NOMO-1 treated with dmso at 0.1 percent for 144 hours (cell line): ENCODE data around the gene USP15.
"Not testable (repeated sequence)": the region's sequence is repeated elsewhere in the genome, so short reads cannot be mapped to it uniquely, and the experiment has no call there.

Source experiments
- DNase-seq: peaks from one replicate; lab custom pipeline; 2025; ENCODE audit not compliant: unreplicated experiment; lab: John Stamatoyannopoulos, UW

USP15 gene

GRCh38 chr12:62368430-62369223 lies 108.4 kb downstream of the USP15 start:
- not testable (repeated sequence) for DNase-seq

DNA sequence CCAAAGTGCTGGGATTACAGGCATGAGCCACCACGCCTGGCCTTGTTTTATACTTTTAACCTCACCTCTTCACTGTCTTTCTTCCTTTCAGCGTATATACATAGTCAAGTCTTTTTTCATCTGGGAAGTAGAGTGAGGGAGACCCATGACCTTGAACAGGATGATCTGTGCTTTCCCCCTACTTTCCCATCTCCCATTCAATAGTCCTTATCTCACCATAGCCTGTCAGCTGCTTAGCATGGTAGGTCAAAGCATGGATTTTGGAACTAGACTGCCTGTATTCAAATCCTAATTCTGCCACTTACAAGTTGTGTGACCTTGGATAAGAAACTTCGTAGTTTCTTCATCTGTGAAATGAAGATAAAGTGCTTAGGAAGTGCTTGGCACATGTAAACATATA lies 110.0 kb downstream of the USP15 start:
- DNase-seq: no peak

GRCh38 chr12:62371661-62372060 lies 111.5 kb downstream of the USP15 start:
- no peak for DNase-seq

DNA sequence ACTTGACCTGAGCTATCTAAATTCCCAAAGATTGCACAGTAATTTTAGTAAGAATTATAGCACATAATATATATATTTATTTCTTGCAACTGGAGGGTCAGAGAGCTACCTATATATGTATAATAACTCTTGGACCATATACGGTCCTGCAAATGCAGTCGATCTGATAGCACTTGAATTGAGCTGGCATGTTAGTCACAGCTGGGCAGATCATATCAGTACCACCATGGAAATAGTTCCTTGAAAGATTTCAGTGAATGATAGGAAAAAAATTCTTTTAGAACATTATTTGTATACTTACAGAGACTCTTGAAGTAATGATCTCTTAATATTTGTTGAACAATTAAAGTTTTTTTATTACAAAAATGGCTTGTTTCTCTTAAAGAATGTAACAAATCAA lies 111.9 kb downstream of the USP15 start:
- no peak for DNase-seq

DNA sequence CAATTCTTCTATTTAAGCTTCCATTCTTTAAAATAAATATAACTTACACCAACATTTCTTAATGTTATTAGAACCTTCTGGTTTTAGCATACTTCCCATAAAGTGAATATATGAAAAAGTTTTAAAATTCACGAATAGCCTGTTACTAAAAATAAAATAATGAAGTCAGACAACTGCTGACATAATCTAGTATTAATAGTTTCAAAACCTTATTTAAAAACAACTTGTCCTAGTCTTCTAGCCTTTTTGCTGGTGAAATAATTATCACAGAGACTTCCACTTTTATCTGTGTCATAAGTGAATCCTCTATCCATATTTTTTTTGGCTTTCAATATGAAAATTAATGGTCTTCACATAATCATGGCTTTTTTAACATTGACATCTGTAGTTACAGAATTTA lies 112.6 kb downstream of the USP15 start:
- no peak for DNase-seq

- DNase-seq: no peak
These were observed 115.4 kb downstream of the USP15 start for GRCh38 chr12:62375603-62376002.

DNA sequence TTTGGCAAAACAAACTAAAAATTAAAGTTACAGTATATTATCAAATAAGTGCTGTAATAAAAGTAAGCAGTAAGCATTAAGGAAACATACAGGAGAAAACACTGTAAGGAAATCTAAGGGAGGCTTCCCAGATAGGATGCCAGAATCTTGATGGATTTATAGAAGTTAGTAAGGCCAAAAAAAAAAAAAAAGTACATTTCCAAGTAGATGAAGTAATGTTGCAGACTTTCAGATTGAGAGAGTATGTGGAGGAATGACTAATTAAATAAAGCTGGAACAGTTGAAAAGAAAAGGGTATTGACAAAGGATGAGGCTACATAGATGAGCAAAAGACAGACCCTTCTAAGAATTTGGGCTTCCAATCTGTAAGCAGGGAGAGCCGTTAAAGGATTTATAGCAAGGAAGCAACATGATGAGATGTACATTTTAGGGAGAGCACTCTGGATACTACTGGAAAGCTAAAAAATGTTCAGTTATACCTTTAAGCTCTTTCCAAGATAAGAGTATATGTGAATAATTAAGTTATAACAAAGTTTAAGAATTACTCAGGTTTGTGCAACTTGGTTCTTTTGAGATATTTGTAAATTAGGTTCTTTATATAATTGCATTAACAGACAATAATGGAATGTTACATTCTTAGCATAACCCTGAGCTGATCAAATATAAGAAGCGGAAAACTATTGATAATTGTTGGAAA lies 119.0 kb downstream of the USP15 start:
- no peak for DNase-seq

GRCh38 chr12:62379723-62380045 lies 119.5 kb downstream of the USP15 start:
- no peak for DNase-seq

DNA sequence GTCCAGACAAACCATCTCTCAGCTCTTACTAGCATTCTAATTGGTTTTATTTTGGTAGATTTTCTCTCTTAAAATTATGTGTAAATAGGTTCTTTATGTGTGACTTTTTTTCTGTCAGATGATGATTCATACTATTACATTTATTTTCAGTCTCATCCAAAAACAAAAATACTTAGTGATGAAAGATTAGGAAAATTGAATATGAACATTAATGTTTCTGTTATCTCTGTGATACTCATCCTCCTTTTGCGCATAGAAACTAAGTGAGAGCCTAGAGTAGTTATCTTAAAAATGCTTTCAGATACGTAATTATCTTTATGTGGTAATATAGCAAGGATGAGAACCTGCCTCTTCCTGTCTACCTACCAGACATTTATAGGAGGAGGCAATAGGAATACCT lies 122.3 kb downstream of the USP15 start:
- no peak for DNase-seq

GRCh38 chr12:62396750-62397149 lies 136.5 kb downstream of the USP15 start:
- no peak for DNase-seq

DNA sequence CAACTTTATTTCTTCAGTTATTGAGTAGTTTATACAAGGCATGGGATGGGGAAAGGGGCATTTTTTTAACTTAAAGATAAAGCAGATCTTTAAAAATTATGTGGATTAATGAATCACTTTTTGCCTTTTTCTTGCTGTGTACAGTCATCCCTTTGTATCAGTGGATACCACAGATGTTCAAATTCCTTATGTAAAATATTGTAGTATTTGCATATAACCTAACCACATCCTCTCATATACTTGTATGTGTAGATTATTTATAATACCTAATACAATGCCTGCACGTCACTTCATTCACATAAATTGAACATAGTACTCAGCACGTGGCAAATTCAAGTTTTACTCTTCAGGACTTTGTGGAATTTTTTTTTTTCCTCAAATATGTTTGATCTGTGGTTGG lies 139.9 kb downstream of the USP15 start:
- DNase-seq: no peak

DNA sequence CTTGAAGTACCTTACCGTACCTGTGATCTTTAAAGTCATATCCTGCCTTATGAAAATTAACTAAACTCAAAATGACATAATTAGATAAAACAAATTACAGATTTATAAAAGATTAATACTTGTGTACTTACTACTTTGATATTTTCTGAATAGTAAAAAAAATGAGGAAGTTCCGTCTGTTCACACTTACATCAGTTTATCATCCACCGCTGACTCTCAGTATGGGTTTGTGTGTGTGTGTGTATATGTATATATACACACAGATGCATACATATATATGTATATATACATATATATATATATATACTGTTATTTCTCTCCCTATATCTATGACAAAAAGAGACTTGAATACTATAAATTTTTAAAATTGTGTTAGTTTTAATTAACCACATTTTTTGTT lies 141.4 kb downstream of the USP15 start:
- DNase-seq: no peak

- no peak for DNase-seq
These were observed 142.8 kb downstream of the USP15 start for GRCh38 chr12:62403031-62403430.

GRCh38 chr12:62407587-62407986 lies 147.4 kb downstream of the USP15 start:
- DNase-seq: no peak

DNA sequence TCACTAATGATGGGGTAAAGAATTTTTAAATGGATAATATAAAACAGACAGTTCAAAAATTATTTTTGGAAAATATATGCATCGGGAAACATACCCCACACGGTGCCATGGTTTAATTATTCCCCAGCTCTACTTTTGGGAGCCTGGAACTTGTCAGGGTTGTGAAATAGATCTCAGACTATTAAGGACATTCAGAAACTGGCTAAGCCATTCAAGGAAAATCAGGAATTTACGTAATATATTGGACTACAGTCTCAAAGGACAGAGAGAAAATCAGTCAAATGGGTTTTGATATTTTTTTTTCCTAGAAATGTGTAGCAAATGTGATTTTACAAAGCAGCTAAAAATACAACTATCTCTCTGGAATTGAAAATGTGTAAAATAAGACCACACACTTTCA lies 148.9 kb downstream of the USP15 start:
- DNase-seq: no peak

DNA sequence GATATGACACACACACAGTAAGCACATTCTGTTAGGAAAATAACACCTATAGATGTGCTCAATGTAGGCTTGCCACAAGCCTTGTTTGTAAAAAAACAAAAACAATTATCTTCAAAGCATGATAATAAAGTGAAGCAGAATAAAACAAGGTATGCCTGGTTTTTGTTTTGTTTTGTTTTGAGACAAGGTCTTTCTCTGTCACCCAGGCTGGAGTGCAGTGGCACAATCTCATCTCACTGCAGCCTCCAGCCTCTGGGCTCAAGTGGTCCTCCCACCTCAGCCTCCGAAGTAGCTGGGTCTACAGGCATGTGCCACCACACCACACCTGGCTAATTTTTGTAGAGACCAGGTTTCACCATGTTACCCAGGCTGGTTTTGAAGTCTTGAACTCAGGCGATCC lies 154.0 kb downstream of the USP15 start:
- no peak for DNase-seq

- DNase-seq: no peak
These were observed 165.9 kb downstream of the USP15 start for GRCh38 chr12:62426089-62426488.

DNA sequence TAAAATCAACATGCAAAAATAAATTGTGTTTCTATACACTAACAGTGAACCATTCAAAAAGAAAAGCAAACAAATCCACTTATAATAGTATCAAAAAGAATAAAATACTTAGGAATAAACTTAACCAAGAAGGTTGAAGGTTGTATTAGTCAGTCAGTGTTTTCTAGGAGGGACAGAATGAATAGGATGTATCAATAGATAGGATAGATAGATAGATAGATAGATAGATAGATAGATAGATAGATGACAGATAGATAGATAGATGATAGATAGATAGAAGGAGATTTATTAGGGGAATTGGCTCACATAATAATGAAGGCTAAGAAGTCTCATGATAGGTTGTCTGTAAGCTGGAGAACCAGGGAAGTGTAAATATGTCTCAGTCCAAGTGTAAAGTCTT lies 169.3 kb downstream of the USP15 start:
- no peak for DNase-seq

GRCh38 chr12:62434494-62435302 lies 174.5 kb downstream of the USP15 start:
- no peak for DNase-seq

DNA sequence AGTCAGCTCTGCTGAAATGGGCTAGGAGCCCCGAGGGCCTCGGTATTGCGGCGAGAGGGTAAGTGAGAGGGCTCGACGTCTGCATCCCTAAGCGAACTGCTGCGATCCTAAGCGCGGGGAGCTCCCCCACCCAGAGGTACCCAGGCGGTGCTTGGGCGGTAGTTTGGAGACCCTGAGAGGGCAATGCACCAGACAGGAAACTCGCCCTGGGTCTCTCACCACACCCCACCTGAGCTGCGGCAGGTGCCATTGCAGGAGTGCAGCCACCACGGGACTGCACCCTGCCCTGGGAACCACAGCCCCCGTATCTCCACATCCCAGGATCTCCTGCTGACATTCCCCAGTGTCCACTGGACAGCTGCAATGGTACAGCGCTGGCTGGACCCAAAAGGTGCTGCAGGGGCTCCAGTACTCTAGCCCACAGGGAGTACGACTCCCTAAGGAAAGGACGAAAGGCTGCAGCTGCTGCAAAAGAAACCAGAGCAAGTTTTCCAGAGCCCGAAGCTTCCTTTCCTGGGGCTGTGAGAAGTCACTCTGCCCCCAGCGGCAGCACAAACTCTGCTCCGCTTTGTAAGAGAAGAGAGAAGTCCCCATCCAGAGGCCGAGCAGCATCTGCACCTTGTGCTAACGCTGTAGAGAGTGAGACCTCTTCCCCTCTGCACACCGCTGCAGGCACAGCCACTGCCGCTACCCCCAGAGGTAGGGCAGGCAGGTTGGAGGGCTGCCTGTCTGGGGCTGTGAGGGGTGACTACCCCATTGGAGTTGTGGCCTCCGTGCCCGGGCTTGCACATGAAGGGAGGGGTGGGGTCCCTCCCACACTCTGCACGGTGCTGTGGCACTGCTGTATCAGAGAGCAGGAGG lies 175.3 kb downstream of the USP15 start:
- peak; percentile 22 for DNase-seq

GRCh38 chr12:62436164-62436503 lies 175.9 kb downstream of the USP15 start:
- DNase-seq: no peak
